Stimulated activated CD8-positive, alpha-beta memory T cell treated with anti-CD3 and anti-CD28 coated beads, Interleukin-7, amount 100 ng/mL, for 24 hours (primary cell): ENCODE results near the gene SFT2D3.
A peak's percentile ranks its signal among the peaks of the same experiment; 100 is the strongest.

Experiments
- DNase-seq: peaks from one replicate; pipeline ENCODE4 v3.0.0-alpha.2; 2020; ENCODE audit warnings: low read depth

The SFT2D3 gene, protein sequence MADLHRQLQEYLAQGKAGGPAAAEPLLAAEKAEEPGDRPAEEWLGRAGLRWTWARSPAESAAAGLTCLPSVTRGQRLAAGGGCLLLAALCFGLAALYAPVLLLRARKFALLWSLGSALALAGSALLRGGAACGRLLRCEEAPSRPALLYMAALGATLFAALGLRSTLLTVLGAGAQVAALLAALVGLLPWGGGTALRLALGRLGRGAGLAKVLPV

GRCh38 chr2:127701193-127701650, at the start of gene SFT2D3:
SFT2D3 (plus strand) TSS chr2:127701497; CDS start chr2:127701529, 32 bp downstream.
- peak; percentile 78 for DNase-seq

GRCh38 chr2:127651971-127652550, 49.2 kb upstream of the SFT2D3 start:
- DNase-seq, result no peak

- no peak for DNase-seq
Measured at GRCh38 chr2:127652786-127653357, 48.4 kb upstream of the SFT2D3 start.

- no peak for DNase-seq
Measured at GRCh38 chr2:127653421-127654083, 47.7 kb upstream of the SFT2D3 start.

DNA sequence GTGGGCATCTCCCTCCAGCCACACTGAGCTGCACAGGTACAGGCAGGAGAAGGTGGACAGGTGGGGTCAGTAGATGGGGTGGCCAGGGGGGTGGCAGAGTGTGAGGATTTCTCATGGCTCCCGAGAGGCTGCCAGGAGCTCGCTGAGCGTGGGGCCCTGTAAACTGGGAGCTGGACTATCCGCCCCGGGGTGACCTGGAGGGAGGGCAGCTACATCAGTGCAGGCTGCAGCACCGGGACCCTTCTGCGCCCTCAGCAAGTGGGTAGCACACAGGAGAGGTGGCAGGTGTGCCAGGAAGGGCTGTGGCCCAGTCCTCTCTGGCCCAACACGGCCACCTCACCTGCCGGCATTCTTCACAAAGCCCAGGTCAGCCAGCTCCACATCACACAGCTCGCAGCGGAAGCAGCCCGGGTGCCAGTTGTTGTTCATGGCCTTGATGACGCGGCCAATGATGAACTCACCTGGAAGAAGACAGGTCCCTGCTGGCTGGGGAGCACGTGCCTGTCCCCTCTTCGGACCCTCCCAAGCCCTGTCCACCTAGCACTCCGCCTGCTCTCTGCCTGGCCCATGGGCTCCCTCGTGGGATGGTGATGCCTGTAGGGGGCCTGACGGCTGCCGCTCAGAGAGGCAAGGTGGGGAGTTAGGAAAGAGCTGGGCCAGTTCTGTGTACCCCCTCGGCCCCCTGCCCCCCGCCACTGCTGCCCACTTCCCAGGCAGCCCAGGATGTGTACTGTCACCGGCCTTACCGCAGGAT, 47.0 kb upstream of the SFT2D3 start:
- DNase-seq, result no peak

DNA sequence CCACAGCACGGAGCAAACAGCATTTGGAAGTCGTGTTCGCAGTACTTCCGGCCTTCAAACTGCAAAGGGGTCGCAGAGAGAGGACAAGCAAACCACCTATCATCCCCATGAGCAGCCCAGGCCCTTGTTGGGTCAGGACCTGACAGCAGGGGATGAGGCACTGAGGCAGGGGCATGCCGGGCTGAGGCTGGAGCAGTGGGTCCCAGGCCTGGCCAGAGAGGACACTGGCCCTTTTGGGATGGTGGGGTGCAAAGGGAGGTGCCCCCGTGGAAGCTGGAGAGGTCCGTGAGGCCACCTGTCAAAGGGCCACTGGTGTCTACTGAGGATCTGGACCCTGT, 46.5 kb upstream of the SFT2D3 start:
- no peak for DNase-seq

- no peak for DNase-seq
Measured at GRCh38 chr2:127655209-127656073, 45.9 kb upstream of the SFT2D3 start.

GRCh38 chr2:127656569-127657231, 44.6 kb upstream of the SFT2D3 start:
- no peak for DNase-seq

GRCh38 chr2:127657232-127657595, 44.1 kb upstream of the SFT2D3 start:
- DNase-seq, result no peak

DNA sequence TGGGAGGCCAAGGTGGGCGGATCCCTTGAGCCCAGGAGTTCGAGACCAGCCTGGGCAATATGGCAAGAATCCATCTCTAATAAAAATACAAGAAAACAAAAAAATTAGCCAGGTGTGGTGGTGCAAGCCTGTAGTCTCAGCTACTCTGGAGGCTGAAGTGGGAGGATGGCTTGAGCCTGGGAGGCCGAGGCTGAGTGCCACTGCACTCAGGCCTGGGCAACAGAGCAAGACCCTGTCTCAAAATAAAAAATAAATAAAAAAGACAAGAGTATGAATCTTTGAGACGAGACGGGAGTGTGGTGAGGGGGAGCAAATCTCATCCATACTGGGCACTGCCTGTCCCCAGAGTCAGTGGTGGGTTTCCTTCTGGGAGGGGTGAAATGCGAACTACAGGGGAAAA, 43.2 kb upstream of the SFT2D3 start:
- no peak for DNase-seq

- DNase-seq, result no peak
Measured at GRCh38 chr2:127658641-127659407, 42.5 kb upstream of the SFT2D3 start.

GRCh38 chr2:127659408-127660290, 41.6 kb upstream of the SFT2D3 start:
- no peak for DNase-seq

- no peak for DNase-seq
Measured at GRCh38 chr2:127660291-127660578, 41.1 kb upstream of the SFT2D3 start.

- no peak for DNase-seq
Measured at GRCh38 chr2:127661072-127661649, 40.1 kb upstream of the SFT2D3 start.

DNA sequence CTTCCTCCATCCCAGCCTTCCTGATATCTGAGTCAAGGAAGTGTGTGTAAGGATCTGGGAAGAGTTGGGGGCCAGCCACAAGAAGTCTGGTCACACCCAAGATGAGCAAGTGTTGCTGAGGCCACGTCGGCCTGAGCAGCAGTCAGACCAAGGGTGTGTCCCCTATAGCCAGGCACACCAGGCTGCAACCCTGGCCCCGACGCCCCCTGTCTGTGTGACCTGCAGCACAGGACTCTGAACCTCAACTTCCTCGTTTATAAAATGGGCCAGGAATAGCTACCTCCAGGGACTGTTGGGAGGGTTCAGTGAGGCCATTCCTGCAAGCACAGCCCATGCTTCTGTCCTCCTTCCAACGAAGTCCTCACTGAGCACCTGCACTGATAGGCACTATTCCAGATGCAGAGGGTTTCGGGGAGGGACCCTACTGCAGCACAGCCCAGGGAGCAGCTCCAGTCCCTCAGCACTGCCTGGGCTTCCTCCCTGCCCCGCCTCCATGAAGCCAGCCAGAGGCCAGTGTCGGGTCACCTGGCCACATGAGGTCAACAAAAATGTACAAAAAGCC, 39.3 kb upstream of the SFT2D3 start:
- no peak for DNase-seq

- DNase-seq, result no peak
Measured at GRCh38 chr2:127662937-127663565, 38.2 kb upstream of the SFT2D3 start.

- no peak for DNase-seq
Measured at GRCh38 chr2:127663566-127664064, 37.7 kb upstream of the SFT2D3 start.
